ENCODE results near the gene AOAH.

DNA sequence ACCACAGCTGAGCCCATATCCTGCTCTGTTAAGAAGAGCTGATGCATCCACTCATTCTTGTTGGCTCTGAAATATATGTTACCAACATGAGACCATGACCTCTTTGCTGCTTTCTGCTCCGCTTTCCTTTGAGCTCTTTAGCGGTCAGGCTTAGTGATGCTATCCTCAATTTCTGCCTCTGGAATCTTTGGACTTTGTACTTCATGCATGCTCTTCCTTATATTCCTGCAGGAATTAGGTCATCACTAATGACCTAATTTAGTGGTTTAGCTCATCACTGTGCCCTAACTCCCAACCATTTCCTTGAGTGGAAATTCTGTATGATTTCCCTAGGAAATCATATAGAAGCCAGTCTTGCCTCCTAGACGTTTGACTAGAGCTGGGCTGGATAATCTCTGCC is 119.5 kb downstream of the AOAH start:
- TF ChIP-seq, protein P1, sequence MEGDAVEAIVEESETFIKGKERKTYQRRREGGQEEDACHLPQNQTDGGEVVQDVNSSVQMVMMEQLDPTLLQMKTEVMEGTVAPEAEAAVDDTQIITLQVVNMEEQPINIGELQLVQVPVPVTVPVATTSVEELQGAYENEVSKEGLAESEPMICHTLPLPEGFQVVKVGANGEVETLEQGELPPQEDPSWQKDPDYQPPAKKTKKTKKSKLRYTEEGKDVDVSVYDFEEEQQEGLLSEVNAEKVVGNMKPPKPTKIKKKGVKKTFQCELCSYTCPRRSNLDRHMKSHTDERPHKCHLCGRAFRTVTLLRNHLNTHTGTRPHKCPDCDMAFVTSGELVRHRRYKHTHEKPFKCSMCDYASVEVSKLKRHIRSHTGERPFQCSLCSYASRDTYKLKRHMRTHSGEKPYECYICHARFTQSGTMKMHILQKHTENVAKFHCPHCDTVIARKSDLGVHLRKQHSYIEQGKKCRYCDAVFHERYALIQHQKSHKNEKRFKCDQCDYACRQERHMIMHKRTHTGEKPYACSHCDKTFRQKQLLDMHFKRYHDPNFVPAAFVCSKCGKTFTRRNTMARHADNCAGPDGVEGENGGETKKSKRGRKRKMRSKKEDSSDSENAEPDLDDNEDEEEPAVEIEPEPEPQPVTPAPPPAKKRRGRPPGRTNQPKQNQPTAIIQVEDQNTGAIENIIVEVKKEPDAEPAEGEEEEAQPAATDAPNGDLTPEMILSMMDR (IDR thresholded peaks at IDR 0.05): no peak
- TF ChIP-seq POLR2A (IDR thresholded peaks at IDR 0.05) (no peak), EP300 (IDR thresholded peaks at IDR 0.05) (no peak), POLR2AphosphoS5 (IDR thresholded peaks at IDR 0.05) (no peak)
